ENCODE data around the gene AFF2. TPM values are rescaled to one million over a fixed set of nuclear protein-coding genes. Genes with fewer than 3 reads are reported as not detected.

Gene AFF2
- total and polyA plus RNA-seq, 2 donors (not counting 3 experiments of a cell fraction or from before 2014, with no cell fraction given), result 0.03 to 0.07 TPM

DNA sequence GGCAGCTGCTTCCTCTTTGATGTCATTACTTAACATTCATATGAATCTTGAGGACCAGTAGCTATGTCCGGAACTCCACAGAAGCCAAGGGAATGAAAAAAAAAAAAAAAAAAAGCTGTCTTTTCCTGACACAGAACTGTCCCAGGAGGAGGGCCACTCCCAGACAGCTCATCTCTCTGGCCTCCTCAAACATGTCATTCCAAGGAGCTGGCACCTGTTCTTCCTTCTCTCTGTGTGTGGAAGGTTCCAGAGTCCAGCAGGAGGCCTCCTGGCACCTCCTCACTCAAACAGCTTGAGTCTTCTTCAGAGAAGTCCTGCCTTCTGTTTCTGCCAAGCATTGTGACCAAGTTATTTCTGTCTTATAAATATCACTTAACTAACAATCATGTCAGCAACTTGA lies 458.5 kb downstream of the AFF2 start:
- ChIA-PET POLR2A (no interaction called here), CTCF (no interaction called here)
- dilution Hi-C loops (cut with MboI; ENCODE audit: extremely low pct_ligation_motif_present, low sequenced_read_pairs), result no loop called here
- FAIRE-seq (no peak), DNase-seq (ENCODE audit: low read depth, low spot score) (no peak)
- Histone ChIP-seq H4K20me1 (replicated peaks; ENCODE audit: control insufficient read depth, extremely low read depth, insufficient read depth, low read length) (no peaks in the 10 kb centered on the region), H3K36me3 (ENCODE audit: control insufficient read depth in 2 of 2, extremely low read depth in 1 of 2, insufficient read depth in 2 of 2, low read length in 2 of 2) (no peaks in the 10 kb centered on the region), H3K4me2 (ENCODE audit: insufficient read depth, low read length) (no peak overlapping the region), H3K9me3 (replicated peaks; ENCODE audit: control insufficient read depth, insufficient read depth, low read length) (no peaks in the 10 kb centered on the region), H3K9ac (replicated peaks; ENCODE audit: extremely low read depth, insufficient read depth, low read length) (no peak overlapping the region), H3K27me3 (ENCODE audit: control insufficient read depth in 2 of 2, insufficient read depth in 2 of 2, low read length in 2 of 2) (no peaks in the 10 kb centered on the region), H3K79me2 (ENCODE audit: control insufficient read depth, insufficient read depth, low read length) (no peaks in the 10 kb centered on the region), H3K9me1 (replicated peaks; ENCODE audit: control insufficient read depth, extremely low read depth, insufficient read depth, low read length) (no peaks in the 10 kb centered on the region), H3K4me3 (replicated peaks in 1 of 3; ENCODE audit: insufficient read depth in 1 of 3, low read depth in 1 of 3, low read length in 3 of 3) (no peak overlapping the region), H3K4me1 (ENCODE audit: control insufficient read depth, extremely low read depth, insufficient read depth, low read length) (no peaks in the 10 kb centered on the region), H2AFZ (ENCODE audit: low read depth, low read length) (no peak overlapping the region), H3K27ac (ENCODE audit: insufficient read depth, low read depth, low read length) (no peak overlapping the region)
- TF ChIP-seq GATA2 (IDR thresholded peaks at IDR 0.05; ENCODE audit: insufficient read depth, insufficient read length, low read depth, low read length), result no peak
- TF ChIP-seq EZH2 (IDR thresholded peaks at IDR 0.05; ENCODE audit: borderline replicate concordance, low read depth, low read length, severe bottlenecking), result no peak
- TF ChIP-seq MAX (IDR thresholded peaks at IDR 0.05; ENCODE audit: insufficient read depth, insufficient read length), result no peak
- TF ChIP-seq CTCF (IDR thresholded peaks at IDR 0.05; ENCODE audit: extremely low read depth in 1 of 2, insufficient read depth in 1 of 2, low read depth in 1 of 2, low read length in 2 of 2), result no peak
- TF ChIP-seq JUN (IDR thresholded peaks at IDR 0.05; ENCODE audit: borderline replicate concordance, insufficient read depth, insufficient read length, low read depth), result no peak
- TF ChIP-seq POLR2A (IDR thresholded peaks at IDR 0.05; ENCODE audit: low read depth, low read length), result no peak
- no peak for TF ChIP-seq FOS (IDR thresholded peaks at IDR 0.05; ENCODE audit: borderline replicate concordance, insufficient read depth, low read length)
- TF ChIP-seq MYC (IDR thresholded peaks at IDR 0.05; ENCODE audit: low read depth, low read length), result no peak
- no peak for TF ChIP-seq POLR2AphosphoS5 (IDR thresholded peaks at IDR 0.05; ENCODE audit: insufficient read depth, low read depth, low read length)
- intact Hi-C loops (cut with micrococcal nuclease), result no loop called here
- BruUV-seq (replicated peaks), result no TSS peak

All from endothelial cell of umbilical vein (primary cell).